Osteocyte (in vitro differentiated cells): ENCODE measurements around the gene PLXNA2. TPM values are rescaled to one million over a fixed set of nuclear protein-coding genes. Genes with fewer than 3 reads are reported as not detected.

Source experiments
- DNase-seq: peaks from one replicate; pipeline ENCODE4 v3.0.0; 2021; ENCODE audit warnings: mixed read lengths; ENCODE audit not compliant: unreplicated experiment; ENCODE audit errors: extremely low spot score
- H3K27ac Mint-ChIP-seq: one replicate; pipeline ENCODE4 v1.8.0; 2021; ENCODE audit warnings: mild to moderate bottlenecking, mixed read lengths; ENCODE audit not compliant: unreplicated experiment
- H3K27me3 Mint-ChIP-seq: one replicate; pipeline ENCODE4 v1.8.0; 2021; ENCODE audit warnings: mixed read lengths; ENCODE audit not compliant: unreplicated experiment
- H3K36me3 Mint-ChIP-seq: one replicate; pipeline ENCODE4 v1.8.0; 2021; ENCODE audit warnings: mixed read lengths; ENCODE audit not compliant: unreplicated experiment
- H3K4me1 Mint-ChIP-seq: one replicate; pipeline ENCODE4 v1.8.0; 2021; ENCODE audit warnings: mixed read lengths; ENCODE audit not compliant: unreplicated experiment
- H3K4me3 Mint-ChIP-seq: one replicate; pipeline ENCODE4 v1.8.0; 2021; ENCODE audit warnings: mild to moderate bottlenecking, moderate library complexity, mixed read lengths; ENCODE audit not compliant: unreplicated experiment
- H3K9me3 Mint-ChIP-seq: one replicate; pipeline ENCODE4 v1.8.0; 2021; ENCODE audit warnings: mixed read lengths; ENCODE audit not compliant: unreplicated experiment
- total RNA-seq: library from RNA; stranded (reverse); gene quantifications from 2 replicates; pipeline ENCODE4 v1.2.1, GENCODE V29; 2021
- TF ChIP-seq, protein P1 (sequence below): fragments of 200-600 bp; sonication (generic); IDR thresholded peaks from 2 replicates; pipeline ENCODE4 v1.5.0; 2021; ENCODE audit warnings: antibody characterized with exemption, mild to moderate bottlenecking, moderate library complexity

PLXNA2 gene
- total RNA-seq, 1 donor from 2014 or later, result 19.5 TPM

DNA sequence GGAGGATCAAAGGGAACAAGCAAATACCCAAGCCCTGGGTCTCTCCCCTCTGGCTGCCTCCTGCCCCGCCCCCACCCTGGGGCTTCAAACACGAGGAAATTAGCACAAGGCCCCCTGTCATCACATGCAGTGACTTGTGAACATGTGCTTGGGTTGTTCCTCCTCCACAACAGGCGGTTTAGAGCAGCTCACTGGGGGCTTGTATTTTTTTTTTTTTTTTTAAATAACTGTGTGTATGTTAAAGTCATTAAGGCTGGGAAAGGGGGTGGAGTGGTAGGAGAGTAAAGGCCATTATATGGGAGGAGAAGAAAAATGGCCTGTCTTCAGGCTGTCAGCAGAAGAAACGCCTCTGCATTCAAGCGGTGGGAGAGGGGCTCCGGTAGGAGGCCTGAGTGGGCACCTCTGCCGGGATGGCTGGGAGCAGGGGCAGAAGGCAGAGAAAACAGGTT, 64.2 kb downstream of the PLXNA2 start:
- H3K27me3 Mint-ChIP-seq, result no peaks in the 10 kb centered on the region
- H3K36me3 Mint-ChIP-seq, result peaks cover under 1% of the 10 kb centered on the region
- H3K4me3 Mint-ChIP-seq, result no peak overlapping the region
- DNase-seq, result no peak
- peaks cover 70% of the 10 kb centered on the region for H3K4me1 Mint-ChIP-seq
- TF ChIP-seq, protein P1, sequence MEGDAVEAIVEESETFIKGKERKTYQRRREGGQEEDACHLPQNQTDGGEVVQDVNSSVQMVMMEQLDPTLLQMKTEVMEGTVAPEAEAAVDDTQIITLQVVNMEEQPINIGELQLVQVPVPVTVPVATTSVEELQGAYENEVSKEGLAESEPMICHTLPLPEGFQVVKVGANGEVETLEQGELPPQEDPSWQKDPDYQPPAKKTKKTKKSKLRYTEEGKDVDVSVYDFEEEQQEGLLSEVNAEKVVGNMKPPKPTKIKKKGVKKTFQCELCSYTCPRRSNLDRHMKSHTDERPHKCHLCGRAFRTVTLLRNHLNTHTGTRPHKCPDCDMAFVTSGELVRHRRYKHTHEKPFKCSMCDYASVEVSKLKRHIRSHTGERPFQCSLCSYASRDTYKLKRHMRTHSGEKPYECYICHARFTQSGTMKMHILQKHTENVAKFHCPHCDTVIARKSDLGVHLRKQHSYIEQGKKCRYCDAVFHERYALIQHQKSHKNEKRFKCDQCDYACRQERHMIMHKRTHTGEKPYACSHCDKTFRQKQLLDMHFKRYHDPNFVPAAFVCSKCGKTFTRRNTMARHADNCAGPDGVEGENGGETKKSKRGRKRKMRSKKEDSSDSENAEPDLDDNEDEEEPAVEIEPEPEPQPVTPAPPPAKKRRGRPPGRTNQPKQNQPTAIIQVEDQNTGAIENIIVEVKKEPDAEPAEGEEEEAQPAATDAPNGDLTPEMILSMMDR, result no peak
- H3K27ac Mint-ChIP-seq, result no peak overlapping the region
- no peaks in the 10 kb centered on the region for H3K9me3 Mint-ChIP-seq

GRCh38 chr1:208179263-208179816, 64.8 kb downstream of the PLXNA2 start:
- Mint-ChIP-seq H3K4me3 (no peak overlapping the region), H3K4me1 (peaks cover 69% of the 10 kb centered on the region), H3K27me3 (no peaks in the 10 kb centered on the region), H3K9me3 (no peaks in the 10 kb centered on the region), H3K27ac (no peak overlapping the region), H3K36me3 (peaks cover 2% of the 10 kb centered on the region)
- no peak for DNase-seq
- TF ChIP-seq, protein P1, result no peak

DNA sequence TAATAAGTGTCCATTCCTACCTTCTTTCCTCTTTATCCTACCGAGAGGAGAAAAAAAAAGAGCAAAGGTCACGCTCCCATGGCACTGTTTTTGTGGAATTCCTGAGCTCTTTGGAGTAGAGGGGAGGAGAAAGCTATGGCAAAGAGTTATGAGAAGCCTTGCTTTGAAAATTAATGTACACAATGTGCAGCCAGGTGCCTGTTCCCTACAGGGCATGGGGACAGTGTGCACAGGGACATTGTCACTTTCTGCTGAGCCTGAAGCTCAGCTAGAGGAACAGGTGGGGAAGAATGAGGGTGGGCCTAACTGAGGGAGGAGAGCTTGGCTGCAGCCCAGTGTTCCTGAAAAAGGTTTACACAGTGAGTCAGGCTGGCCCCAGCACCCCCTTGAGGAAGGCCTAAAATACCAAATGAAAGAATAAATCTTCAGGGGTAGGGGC, 66.1 kb downstream of the PLXNA2 start:
- Mint-ChIP-seq H3K27ac (no peak overlapping the region), H3K4me1 (peaks cover 68% of the 10 kb centered on the region), H3K36me3 (peaks cover 7% of the 10 kb centered on the region), H3K9me3 (no peaks in the 10 kb centered on the region), H3K4me3 (no peak overlapping the region), H3K27me3 (no peaks in the 10 kb centered on the region)
- TF ChIP-seq, protein P1, result no peak
- DNase-seq, result no peak

GRCh38 chr1:208177656-208178055, 66.5 kb downstream of the PLXNA2 start:
- no peak overlapping the region for H3K27ac Mint-ChIP-seq
- peaks cover 63% of the 10 kb centered on the region for H3K4me1 Mint-ChIP-seq
- H3K36me3 Mint-ChIP-seq, result peaks cover 7% of the 10 kb centered on the region
- no peaks in the 10 kb centered on the region for H3K9me3 Mint-ChIP-seq
- no peak for DNase-seq
- no peaks in the 10 kb centered on the region for H3K27me3 Mint-ChIP-seq
- TF ChIP-seq, protein P1, result no peak
- H3K4me3 Mint-ChIP-seq, result no peak overlapping the region

GRCh38 chr1:208176649-208177048, 67.5 kb downstream of the PLXNA2 start:
- TF ChIP-seq, protein P1, result no peak
- H3K4me1 Mint-ChIP-seq, result peaks cover 59% of the 10 kb centered on the region
- H3K27me3 Mint-ChIP-seq, result no peaks in the 10 kb centered on the region
- DNase-seq, result no peak
- H3K9me3 Mint-ChIP-seq, result no peaks in the 10 kb centered on the region
- H3K27ac Mint-ChIP-seq, result no peak overlapping the region
- peaks cover 7% of the 10 kb centered on the region for H3K36me3 Mint-ChIP-seq
- no peak overlapping the region for H3K4me3 Mint-ChIP-seq
